Activated gamma-delta T cell treated with Interleukin-2 at 50 U/mL for 16 hours (primary cell): ENCODE measurements around the gene SLCO3A1.

Source experiments
- DNase-seq: peaks from one replicate; pipeline ENCODE4 v3.0.0-alpha.2; 2020

The SLCO3A1 gene

DNA sequence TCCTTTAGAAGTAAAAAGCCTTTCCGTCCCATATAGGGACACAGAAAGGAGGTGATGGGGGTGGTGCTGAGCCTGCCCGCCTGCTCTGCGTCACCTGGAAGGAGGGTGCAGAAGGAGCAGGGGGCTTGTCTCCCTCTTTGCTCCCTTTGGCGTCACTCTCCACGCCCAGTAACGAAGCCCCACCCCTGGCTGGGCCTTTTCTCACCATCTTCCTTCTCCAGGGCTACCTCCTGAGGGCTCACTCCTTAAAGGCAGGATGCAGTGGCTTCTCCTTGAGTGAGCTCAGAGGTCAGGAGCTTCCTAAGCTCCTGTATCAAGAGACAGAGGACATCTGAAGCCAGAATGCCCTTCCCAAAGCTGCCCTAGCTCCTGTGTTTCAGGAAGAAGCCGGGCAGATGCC is 31.5 kb downstream of the SLCO3A1 start:
- no peak for DNase-seq

- DNase-seq, result no peak
Observed at GRCh38 chr15:91885714-91886270, 32.3 kb downstream of the SLCO3A1 start.

DNA sequence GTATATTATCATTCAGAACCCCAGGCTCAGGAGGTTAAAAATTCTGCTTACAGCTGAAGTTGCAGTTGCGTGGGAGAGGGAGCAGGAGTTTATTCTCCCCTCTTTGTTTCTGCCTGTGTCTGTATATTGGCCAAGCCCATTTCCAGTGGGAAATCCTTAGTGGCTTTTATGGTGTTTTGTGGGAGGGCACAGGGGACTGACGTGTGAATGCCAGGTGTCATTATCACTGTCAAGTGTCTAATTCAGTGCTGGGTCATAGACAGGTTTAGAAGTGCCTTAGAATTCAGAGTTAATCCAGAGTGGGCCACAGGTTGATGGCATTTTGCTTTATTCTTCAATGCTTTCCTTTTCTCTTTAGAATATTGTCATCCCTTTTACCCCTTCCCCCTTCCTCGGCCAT is 33.4 kb downstream of the SLCO3A1 start:
- DNase-seq, result no peak

- no peak for DNase-seq
Observed at GRCh38 chr15:91887321-91887720, 33.8 kb downstream of the SLCO3A1 start.

- no peak for DNase-seq
Observed at GRCh38 chr15:91887921-91888373, 34.4 kb downstream of the SLCO3A1 start.

- DNase-seq, result no peak
Observed at GRCh38 chr15:91889111-91889815, 35.8 kb downstream of the SLCO3A1 start.

GRCh38 chr15:91890614-91891013 is 37.1 kb downstream of the SLCO3A1 start:
- no peak for DNase-seq

DNA sequence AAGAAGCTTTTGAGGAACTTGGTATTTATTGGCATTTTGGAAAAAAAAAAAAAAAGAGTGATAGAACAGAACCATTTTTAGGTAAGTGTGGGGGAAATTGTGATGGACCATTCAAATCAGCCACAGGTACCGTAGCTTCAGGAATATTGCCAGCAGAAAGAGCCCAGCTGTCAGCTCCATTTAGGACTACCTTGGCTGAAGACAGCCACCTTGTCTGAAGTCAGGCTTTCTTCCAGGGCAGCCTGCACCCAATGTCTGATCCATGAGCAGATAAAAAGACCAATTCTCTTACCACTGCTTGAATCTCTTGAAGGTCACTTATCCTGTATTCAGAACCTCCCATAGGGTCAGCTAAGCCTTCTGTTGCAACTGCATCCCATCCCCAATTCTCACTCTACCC is 37.6 kb downstream of the SLCO3A1 start:
- no peak for DNase-seq

DNA sequence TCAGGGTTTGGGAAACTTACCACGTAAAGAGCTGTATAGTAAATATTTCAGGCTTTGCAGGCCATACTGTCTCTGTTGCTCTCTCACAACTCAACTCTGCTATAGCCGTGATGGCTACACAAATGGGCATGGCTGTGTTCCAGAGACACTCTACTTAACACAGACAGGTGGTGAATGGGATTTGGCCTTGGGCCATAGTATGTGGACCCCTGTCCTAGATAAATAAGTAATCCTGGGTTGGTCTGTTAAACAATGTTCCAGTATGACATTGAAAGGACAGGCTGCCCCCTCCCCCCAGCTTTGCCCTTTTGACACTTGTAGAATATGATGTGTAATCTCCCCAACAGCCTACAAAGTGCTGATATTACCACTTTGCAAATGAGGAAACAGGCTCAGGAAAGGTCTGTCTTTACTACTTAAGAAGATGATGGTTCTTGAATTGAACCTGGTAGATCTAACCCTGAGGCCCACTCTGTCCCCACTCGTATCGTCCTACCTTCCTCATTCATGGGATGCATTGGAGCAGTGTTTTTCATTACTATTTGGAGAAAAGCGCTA is 38.4 kb downstream of the SLCO3A1 start:
- DNase-seq, result no peak

DNA sequence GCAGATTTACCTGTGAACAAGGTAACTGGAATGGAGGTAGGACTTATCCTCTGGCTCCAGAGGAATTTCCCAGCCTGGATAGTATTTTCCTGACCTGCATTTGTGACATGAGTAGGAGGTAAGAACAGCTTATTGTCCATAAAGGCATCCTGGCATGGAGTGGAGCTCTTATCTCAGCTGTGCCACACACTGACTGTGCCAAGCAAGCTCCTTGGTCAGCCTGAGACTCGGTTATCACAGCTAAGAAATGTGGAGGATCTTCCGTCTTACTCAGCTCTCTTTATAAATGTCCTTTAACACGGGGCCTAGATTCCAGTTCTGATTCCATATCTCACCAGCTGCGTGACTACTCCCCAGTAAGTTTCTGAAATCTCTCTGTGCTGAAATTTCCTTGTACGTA is 38.9 kb downstream of the SLCO3A1 start:
- DNase-seq, result no peak

DNA sequence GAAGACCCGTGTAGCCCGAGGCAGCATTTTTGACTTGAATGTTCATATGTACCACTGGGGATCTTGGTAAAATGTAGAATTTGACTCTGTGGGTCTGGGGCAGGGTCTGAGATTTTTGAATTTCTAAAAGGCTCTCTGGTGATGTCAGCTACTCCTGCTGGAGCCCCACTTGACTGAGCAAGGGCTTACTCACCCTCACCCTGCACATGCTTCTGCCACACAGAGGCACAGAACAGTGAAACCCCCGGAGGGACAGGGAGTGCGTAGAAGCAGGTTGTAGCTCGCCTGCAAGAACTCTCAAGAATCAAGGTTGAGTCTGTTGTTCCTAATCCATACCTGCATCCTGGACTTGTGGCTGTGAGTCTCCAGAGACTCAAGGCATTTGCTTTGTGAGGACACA is 41.1 kb downstream of the SLCO3A1 start:
- DNase-seq, result no peak

- no peak for DNase-seq
Observed at GRCh38 chr15:91895051-91895450, 41.5 kb downstream of the SLCO3A1 start.

- no peak for DNase-seq
Observed at GRCh38 chr15:91896341-91897055, 43.0 kb downstream of the SLCO3A1 start.

DNA sequence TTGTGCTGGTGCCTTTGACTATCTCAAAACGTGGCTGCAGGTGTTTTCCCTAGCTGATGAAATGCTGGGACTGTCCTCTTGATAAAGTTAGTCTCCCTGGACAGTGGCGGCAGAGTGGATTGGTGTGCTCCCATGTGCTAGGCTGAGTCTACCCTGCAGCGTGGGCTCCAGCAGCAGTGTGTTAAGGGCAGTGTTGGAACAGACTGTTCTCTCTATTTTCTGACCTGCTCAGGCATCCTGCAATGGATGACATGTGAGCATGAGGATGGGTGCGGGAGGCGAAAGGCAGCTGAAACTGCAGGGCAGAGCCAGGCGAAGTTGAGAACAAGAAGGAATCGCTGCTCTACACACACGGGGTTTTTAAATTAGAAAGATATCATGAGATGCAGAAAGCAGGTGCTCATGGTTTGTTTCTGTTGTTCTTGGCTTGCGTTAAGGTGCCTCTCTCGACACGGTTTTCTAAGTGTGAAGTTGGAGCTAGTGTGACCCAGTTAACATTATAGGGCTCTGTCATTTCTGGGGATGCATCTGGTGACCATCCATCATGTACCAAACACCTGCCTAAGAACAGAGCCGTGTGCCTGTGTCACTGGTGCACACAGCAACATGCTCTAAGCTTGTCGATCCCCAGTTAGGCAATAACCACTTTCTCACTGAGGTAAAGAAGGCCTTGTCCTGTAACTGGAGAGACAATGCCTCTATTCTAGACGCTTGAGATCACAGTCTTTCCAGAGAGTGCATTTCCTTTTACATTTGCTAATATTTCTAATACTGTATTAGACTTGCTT is 44.3 kb downstream of the SLCO3A1 start:
- DNase-seq, result no peak

GRCh38 chr15:91898843-91899242 is 45.3 kb downstream of the SLCO3A1 start:
- DNase-seq, result no peak

GRCh38 chr15:91904942-91905341 is 51.4 kb downstream of the SLCO3A1 start:
- no peak for DNase-seq

DNA sequence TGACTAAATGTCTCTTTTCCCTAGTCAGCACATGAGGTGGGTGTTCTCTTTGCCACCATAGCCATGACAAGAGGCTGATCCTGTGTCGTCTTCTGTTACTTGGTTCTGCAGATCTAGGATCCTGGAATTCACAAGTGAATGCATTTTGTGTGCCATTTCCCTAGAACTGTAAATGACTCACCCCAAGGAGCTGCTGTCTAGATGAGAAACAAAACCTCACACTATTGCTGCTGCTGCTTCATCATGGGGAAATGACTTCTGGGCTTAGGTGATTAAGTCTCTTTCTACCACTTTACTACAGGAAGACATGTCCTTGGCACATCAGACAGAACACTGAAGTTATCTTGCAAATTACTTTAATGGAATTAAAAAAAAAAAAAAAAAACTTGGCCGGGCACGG is 54.9 kb downstream of the SLCO3A1 start:
- no peak for DNase-seq

DNA sequence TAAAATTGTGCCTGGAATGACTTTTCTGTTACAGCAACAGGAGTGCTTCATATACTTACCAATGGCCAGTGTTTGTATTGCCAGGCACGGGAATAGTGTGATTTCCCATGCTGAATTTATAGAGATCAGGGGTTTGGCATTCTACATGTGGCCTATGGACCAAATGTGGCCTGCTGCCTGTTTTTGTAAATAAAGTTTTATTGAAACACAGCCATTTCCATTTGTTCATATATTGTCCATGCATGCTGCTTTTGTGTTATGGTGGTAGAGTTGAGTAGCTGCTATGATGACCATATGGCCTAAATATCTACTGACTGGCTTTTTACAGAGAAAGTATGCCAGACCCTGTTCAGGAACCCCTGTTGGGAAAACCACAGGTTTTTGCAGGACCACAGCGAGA is 55.6 kb downstream of the SLCO3A1 start:
- DNase-seq, result no peak

GRCh38 chr15:91909574-91909973 is 56.1 kb downstream of the SLCO3A1 start:
- no peak for DNase-seq

GRCh38 chr15:91911844-91912243 is 58.3 kb downstream of the SLCO3A1 start:
- DNase-seq, result no peak

DNA sequence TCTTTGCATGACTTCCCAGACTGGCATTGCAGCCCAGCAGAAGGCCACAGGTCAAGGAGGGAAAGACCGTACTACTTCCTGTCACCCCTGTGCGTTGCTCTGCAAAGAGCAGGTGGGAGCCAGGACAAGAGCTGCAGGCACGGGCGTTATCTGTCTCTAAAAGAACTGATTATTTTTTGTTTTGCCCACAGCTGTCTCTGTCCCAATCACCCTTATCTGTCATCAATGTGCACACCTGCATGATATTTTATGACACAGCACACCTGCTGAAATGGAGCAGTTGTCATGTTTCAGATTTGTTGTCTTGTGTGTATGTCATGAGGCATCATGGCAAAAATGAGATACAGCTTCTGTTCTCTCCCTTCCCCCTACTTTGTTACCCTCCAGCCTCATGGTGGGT is 58.8 kb downstream of the SLCO3A1 start:
- DNase-seq, result no peak

- no peak for DNase-seq
Observed at GRCh38 chr15:91913560-91913959, 60.1 kb downstream of the SLCO3A1 start.

- no peak for DNase-seq
Observed at GRCh38 chr15:91915576-91915975, 62.1 kb downstream of the SLCO3A1 start.
